NCI-H82 treated with DMSO at 0.1 percent for 48 hours (cell line): Measurements from ENCODE around the gene DHRS4.
"Not testable (repeated sequence)": the region's sequence is repeated elsewhere in the genome, so short reads cannot be mapped to it uniquely, and the experiment has no call there.

ENCODE experiments used
- DNase-seq: peaks from one replicate; lab custom pipeline; 2025; ENCODE audit not compliant: unreplicated experiment; lab: John Stamatoyannopoulos, UW

The DHRS4 gene

GRCh38 chr14:23939607-23940326 is 13.8 kb upstream of the DHRS4 start:
- DNase-seq = no peak

- no peak for DNase-seq
Observed at GRCh38 chr14:23941230-23941629, 12.3 kb upstream of the DHRS4 start.

GRCh38 chr14:23941669-23942068 is 11.9 kb upstream of the DHRS4 start:
- DNase-seq = no peak

- DNase-seq = no peak
Observed at GRCh38 chr14:23942587-23942986, 11.0 kb upstream of the DHRS4 start.

GRCh38 chr14:23949069-23949468 is 4.5 kb upstream of the DHRS4 start:
- DNase-seq = not testable (repeated sequence)

- DNase-seq = no peak
Observed at GRCh38 chr14:23950411-23951135, 3.0 kb upstream of the DHRS4 start.

GRCh38 chr14:23951136-23951466 is 2.5 kb upstream of the DHRS4 start:
- DNase-seq = not testable (repeated sequence)

- no peak for DNase-seq
Observed at GRCh38 chr14:23951590-23952201, 1.9 kb upstream of the DHRS4 start.

- DNase-seq = not testable (repeated sequence)
Observed at GRCh38 chr14:23953116-23953463, 480 bp upstream of the DHRS4 start.

GRCh38 chr14:23954279-23954614 is 677 bp downstream of the DHRS4 start:
- DNase-seq = not testable (repeated sequence)

- DNase-seq = not testable (repeated sequence)
Observed at GRCh38 chr14:23954965-23955364, 1.4 kb downstream of the DHRS4 start.

GRCh38 chr14:23955811-23956210 is 2.2 kb downstream of the DHRS4 start:
- DNase-seq = not testable (repeated sequence)

- DNase-seq = not testable (repeated sequence)
Observed at GRCh38 chr14:23957913-23958569, 4.5 kb downstream of the DHRS4 start.

- not testable (repeated sequence) for DNase-seq
Observed at GRCh38 chr14:23960899-23961298, 7.3 kb downstream of the DHRS4 start.

GRCh38 chr14:23961704-23962103 is 8.1 kb downstream of the DHRS4 start:
- DNase-seq = not testable (repeated sequence)

GRCh38 chr14:23969130-23969480 is 15.5 kb downstream of the DHRS4 start:
- DNase-seq = not testable (repeated sequence)

- not testable (repeated sequence) for DNase-seq
Observed at GRCh38 chr14:23969481-23970282, 16.1 kb downstream of the DHRS4 start.

- not testable (repeated sequence) for DNase-seq
Observed at GRCh38 chr14:23970283-23970659, 16.7 kb downstream of the DHRS4 start.

GRCh38 chr14:23973178-23973577 is 19.6 kb downstream of the DHRS4 start:
- not testable (repeated sequence) for DNase-seq

- DNase-seq = not testable (repeated sequence)
Observed at GRCh38 chr14:23974041-23974440, 20.5 kb downstream of the DHRS4 start.

- not testable (repeated sequence) for DNase-seq
Observed at GRCh38 chr14:23977208-23977607, 23.6 kb downstream of the DHRS4 start.
